HG03039 (cell line): ENCODE data around the gene GULP1.

Experiments used
- ATAC-seq: cut with Tn5 transposase; IDR thresholded peaks from one replicate; pipeline ENCODE4 v1.9.1; 2021; ENCODE audit warnings: mild to moderate bottlenecking, moderate library complexity; ENCODE audit not compliant: unreplicated experiment

GULP1 gene

DNA sequence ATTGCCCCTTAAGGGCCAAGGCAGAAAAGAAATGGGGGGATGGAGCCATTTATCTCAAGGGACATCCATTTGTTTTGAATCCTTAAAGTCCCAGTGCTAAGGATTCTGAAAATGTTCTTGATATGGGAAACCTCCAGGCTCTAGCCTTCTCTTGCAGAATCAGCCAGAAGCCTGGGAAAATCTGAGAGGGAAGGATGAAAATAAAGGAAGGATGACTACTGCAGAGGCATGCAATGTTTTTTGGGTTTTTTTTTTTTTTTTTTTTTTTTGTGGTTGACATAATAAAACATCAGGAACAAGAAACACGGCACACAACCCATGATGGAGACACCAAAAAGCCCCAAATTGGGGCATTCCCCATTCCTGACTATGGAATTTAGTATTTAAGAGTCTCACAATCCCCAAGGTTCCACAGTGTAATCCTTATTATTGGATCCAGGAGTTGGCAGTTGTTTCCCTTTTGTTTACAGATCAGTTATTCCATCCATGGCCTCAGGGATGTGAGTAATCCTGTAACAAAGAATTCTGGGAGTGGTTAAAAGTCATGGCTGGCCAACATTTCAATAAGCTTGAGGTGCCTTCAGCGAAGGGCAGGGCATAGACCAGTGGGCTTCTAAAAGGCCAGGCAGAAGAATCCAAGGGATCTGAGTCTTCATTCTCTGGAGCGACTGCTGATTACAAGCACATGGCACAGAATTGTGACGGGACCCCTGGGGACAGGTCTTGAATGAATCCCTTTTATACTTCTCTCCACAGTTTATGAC, 337.5 kb downstream of the GULP1 start:
- no peak for ATAC-seq

DNA sequence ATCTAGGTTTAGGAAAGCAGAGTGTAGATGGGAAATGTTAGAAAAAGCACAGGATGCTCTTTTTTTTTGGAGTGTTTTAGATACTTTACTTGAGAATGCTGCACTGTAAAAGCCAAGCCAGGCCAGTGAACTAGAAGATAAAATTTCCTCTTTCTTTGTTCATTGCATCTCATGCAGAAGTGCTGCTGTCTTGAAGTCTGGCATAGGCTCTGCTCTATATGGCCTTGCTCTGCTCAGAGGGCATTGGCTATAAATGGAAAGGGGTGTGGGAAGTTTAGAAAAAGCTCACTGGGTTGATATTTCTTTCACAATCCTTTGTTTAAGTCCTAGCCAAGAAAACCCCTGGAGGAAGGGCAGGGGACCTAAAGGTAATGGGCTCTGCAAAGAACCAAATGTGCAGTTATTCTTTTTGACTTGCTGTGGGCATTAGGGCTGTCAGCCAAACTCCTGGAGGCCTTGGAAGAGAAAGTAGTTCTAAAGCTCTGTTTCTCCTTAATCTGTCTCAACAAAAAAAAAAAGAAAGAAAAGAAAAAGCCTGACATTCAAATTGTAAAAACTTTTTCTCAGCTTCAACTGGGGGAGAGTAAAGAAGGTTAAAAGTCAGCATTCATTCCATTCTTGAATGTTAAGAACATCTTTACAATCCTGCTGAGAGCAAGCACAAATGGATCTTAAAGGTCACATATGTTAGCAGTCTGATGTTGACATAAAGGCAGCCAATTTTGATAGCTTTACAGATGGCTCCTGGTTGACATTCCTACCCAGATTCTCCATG, 338.3 kb downstream of the GULP1 start:
- ATAC-seq, result no peak

- ATAC-seq, result no peak
Observed at GRCh38 chr2:188631037-188631809, 339.5 kb downstream of the GULP1 start.

GRCh38 chr2:188634656-188635055, 343.0 kb downstream of the GULP1 start:
- no peak for ATAC-seq
